GM18520 (cell line): ENCODE measurements around the gene COLQ.
"Not testable (repeated sequence)": the region's sequence is repeated elsewhere in the genome, so short reads cannot be mapped to it uniquely, and the experiment has no call there.

ENCODE experiments used
- ATAC-seq: cut with Tn5 transposase; IDR thresholded peaks from one replicate; pipeline ENCODE4 v1.9.1; 2021; ENCODE audit not compliant: unreplicated experiment

The COLQ gene

GRCh38 chr3:15430624-15431023 is 90.9 kb downstream of the COLQ start:
- ATAC-seq: no peak

- ATAC-seq: no peak
These were observed 92.4 kb downstream of the COLQ start for GRCh38 chr3:15429080-15429479.

DNA sequence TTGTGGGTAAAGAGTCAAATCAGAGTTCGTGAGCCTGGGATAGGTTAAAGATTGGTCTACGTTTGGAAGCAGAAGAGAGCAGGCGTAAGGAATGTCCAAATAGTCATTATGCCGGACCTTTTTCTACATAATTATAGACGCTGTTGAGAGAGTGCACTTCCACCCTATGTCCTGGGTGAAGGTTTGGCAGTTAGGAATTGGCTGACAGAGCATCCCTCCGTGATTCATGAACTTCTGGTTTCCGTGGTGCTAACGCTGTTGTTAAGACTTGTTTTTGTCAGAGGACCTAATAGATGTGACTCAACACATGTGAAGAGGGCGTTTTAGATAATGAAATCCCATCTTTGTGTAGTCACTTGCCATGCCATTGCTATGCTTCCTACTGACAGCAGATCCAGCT is 93.0 kb downstream of the COLQ start:
- no peak for ATAC-seq

GRCh38 chr3:15427981-15428380 is 93.5 kb downstream of the COLQ start:
- no peak for ATAC-seq

GRCh38 chr3:15427182-15427880 is 94.2 kb downstream of the COLQ start, which contains the start of the genes EAF1 and METTL6:
Gene EAF1 (plus strand): TSS chr3:15427598. CDS start chr3:15427780, 182 bp downstream.
Gene METTL6 (minus strand): TSS chr3:15427544. CDS start chr3:15426511, 1,033 bp downstream.
- ATAC-seq: peak; percentile 64

GRCh38 chr3:15426579-15427118 is 94.9 kb downstream of the COLQ start:
- no peak for ATAC-seq

DNA sequence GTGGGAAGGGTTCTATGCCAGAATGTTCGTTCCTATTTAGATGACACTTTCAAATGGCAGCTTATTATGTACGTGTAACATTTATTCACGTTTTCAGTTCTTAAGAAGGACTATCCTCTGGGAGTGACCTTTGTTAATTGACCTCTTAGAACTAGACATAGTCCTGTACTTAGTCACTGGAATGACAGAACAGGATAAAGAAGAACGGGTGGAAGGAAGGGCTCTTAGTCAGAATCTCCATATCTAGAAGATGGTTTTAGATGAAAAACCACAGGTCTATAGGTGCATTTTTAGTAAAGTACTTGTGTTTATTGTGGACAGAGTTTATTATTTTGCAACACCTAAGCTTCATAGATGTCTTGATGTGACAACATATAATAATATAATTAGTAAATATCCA is 100.6 kb downstream of the COLQ start:
- no peak for ATAC-seq

DNA sequence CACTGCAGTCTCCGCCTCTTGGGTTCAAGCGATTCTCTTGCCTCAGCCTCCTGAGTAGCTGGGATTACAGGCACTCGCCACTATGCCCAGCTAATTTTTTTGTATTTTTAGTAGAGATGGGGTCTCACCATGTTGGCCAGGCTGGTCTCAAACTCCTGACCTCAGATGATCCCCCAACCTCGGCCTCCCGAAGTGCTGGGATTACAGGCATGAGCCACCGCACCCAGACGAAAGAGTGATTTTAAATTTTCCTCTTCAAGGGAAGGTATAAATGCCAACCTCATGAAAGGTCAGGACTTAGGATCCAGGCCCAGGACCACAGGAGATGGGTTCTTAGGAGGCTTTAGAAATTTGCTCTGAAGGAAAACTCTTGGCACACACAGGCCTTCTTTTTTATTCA is 110.5 kb downstream of the COLQ start:
- ATAC-seq: not testable (repeated sequence)

- no peak for ATAC-seq
These were observed 111.7 kb downstream of the COLQ start for GRCh38 chr3:15409774-15410173.

DNA sequence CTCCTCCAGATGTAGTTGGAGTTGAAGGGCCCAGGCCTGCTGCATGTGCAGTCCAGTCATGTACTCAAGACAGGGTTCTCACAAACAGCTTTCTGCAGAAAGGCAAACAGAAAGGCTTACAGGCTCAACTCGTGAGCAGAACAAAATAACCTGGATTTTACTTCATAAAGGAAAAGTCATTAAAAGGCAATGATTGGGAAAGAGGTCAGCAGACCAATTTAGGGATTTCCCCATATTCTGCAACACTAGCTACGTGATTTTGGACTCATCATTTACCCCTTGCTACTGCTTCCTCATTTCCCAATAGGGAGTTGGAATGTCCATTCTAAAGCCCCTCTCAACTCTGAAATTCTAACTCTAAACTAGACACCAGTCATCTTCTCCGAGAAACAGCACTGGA is 112.3 kb downstream of the COLQ start:
- no peak for ATAC-seq

GRCh38 chr3:15405448-15406050 is 116.0 kb downstream of the COLQ start:
- no peak for ATAC-seq

GRCh38 chr3:15404767-15405166 is 116.7 kb downstream of the COLQ start:
- no peak for ATAC-seq

DNA sequence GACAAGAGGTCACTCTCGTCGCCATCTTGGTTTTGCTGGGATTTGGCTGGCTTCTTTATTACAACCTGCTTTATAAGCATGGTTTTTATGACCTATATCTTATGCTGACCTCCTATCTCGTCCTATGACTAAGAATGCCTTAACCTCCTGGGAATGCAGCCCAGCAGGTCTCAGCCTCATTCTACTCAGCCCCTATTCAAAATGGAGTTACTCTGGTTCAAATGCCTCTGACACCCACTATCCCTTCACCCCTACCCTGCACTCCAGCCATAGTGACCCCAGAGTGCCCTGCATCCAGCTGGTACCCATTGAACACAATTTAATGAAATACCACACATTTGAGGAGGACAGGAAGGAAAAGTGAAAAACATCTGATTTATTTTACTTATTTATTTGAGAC is 117.5 kb downstream of the COLQ start:
- ATAC-seq: no peak

- ATAC-seq: no peak
These were observed 118.0 kb downstream of the COLQ start for GRCh38 chr3:15403495-15403894.

DNA sequence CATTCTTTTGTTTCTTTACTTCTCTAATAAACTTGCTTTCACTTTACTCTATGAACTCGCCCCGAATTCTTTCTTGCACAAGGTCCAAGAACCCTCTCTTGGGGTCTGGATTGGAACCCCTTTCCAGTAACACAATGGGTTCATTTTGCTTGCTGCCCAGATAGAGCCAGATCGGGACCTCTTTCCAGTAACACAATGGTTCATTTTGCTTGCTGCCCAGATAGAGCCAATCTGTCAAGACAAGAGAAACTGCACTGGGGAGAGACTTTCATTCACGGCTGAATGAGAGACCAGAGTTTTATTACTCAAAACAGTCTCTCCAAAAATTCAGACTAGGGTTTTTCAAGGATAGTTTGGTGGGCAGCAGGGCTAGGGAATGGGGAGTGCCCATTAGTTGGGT is 119.6 kb downstream of the COLQ start:
- no peak for ATAC-seq
